CD4-positive, alpha-beta T cell treated with Interleukin-4 for 1 hour (primary cell): Measurements from ENCODE around the gene ADPRM.

Experiments
- DNase-seq, 2 donors: peaks; one replicate each; pipeline ENCODE4 v3.0.0-alpha.2; 2020 to 2022

ADPRM gene

DNA sequence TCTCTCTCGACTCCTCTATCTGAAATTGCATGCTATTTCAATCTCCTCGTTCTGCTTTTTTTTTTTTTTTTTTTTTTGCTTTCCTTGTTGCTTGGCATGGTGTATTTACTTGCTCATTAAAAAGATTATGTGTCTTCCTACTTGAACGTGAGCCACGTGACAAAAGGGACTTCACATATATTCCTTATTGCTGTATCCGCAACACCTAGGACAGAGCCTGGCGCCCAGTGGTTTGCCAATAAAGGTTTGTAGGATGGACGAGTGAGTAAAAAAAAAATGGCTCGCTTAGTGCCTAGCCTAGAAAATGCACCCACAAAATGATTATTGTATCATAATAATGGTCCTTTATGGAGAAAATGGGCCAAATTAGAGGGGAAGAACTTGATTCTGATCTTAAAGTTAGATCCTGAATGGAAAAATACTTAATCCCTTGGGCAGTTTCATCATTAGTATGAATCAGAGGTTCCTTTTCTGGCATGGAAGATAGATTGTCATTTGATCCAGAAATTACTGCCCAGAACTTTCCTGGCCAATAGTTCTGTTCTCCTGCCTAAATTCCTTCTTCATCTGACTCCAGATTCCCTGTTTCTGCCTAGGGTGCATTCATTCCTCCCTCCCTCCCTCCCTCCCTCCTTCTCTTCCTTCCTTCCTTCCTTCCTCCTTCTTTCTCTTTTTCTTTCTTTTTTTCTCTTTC, 46.1 kb downstream of the ADPRM start:
- no peak for DNase-seq

GRCh38 chr17:10744501-10745000, 47.2 kb downstream of the ADPRM start:
- peak; percentile 35 to 43 for DNase-seq

DNA sequence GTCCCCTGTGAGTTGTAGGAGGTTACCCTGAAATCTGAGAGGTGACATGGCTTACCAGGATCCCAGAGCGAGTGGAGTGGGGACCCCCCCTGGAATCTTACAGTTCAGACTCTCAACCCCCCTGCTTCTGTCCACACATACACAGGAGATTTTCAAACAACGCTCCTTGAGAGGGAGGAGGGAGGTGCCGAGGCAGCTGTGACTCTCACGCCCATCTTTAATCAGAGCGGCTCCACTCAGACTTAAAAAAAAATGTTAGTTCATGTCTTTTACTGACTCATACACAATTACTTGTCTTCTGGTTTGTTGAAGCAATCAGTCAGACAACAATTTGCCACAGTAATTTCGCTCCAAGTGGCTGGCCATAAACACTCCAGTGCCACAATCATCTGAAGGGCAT, 47.8 kb downstream of the ADPRM start:
- DNase-seq = no peak

- DNase-seq = no peak
Observed at GRCh38 chr17:10748531-10749181, 51.3 kb downstream of the ADPRM start.

DNA sequence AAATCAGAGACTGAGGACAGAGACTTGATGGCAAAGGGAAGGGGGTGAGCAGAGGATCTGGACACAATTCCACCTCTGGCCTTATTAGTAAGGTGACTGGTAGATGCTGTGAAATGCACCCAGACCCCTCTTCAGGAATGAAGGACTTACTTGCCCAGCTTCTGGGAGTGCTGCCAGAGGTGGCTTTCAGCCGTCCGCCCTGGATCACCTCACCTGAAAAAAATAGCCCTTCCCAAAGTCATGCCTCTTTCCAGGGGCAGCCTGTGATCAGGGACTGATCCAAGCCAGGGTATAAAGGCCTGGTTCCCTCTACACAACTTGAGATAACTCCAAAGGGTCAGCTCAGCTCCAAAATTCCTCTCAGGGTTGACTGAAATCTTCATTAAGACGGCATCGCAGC, 52.8 kb downstream of the ADPRM start:
- no peak for DNase-seq

DNA sequence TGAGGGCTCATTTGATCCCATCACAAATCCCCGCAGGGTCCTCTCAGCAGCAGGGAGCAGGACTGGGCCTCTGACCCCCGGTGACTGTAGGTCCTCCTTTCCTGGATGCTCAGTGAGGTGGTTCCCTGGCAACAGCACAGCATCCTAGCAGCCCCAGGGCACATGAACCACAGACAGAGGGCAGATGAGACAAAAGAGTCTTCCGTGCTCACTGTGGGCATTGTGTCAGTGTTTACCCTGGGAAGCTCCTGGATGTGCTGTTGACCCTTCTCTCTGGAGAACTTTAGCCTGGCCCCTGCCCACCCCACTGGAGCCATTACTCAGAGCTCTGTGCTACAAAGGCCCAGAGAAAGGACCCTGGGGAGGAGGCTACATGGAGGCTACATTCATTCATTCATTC, 54.2 kb downstream of the ADPRM start:
- DNase-seq = no peak

- no peak for DNase-seq
Observed at GRCh38 chr17:10752696-10753095, 55.3 kb downstream of the ADPRM start.

DNA sequence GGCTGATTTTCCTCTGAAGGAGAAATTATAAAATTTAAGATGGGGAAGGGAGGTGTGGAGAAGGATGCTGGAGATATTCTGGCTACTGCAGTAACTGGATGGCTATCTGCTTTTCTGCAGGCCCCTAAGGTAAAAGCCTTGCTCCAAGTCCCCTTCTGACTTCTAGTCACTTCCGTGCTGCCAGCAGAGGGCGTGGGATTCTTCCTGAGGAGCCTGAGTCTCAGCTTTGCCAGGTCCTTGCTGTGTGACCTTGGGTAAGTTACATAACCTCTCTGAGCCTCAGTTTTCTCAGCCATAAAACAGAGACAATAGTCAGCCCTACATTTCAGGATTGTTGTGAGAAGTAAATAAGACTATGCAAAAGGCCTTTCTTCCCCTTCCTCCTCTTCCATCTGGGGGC, 56.7 kb downstream of the ADPRM start:
- peak in 1 of 2 donors; percentile 11 for DNase-seq

- DNase-seq = no peak
Observed at GRCh38 chr17:10754861-10755591, 57.6 kb downstream of the ADPRM start.

DNA sequence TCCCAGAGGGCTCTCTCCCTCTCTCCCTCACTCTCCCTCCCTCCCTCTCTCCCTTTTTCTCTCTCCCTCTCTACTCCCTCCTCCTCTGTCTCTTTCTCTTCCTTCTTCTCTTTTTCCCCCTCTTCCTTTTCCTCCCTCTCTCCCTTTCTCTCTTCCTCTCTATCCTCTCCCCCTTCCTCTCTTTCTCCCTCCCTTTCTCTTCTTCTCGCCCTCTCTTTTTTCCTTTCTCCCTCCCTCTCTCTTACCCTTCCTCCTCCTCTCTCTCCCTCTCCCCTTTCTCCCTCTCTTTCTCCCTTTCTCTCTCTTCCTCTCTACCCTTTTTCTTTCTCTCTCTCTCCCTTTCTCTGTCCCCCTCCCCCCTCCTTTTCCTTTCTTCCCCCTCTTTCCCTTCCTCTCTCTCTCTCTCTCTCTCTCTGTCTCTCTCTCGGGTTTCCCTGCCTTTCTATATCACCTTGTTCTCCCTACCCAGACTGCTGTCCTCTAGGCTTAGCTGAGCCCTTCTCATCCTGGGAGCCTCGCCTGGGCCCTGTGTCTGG, 58.3 kb downstream of the ADPRM start:
- DNase-seq = no peak

DNA sequence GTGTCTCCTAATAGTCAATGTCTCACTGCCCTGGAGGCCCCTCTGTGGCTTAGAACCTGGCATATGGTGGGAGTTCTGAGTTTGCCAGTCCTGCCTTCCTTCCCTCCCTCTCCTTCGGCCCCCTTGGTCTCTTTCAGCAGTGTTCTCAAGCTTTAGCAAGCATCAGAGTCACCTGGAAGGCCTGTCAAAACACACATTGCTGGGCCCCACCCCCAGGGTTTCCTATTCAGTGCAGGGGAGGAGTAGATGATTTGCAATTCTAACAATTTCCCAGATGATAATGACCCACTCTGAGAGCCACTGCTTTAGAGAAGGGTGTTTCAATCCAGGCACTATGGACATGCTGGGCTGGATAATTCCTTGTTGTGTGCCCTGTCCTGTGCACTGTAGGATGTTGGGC, 58.8 kb downstream of the ADPRM start:
- no peak for DNase-seq

DNA sequence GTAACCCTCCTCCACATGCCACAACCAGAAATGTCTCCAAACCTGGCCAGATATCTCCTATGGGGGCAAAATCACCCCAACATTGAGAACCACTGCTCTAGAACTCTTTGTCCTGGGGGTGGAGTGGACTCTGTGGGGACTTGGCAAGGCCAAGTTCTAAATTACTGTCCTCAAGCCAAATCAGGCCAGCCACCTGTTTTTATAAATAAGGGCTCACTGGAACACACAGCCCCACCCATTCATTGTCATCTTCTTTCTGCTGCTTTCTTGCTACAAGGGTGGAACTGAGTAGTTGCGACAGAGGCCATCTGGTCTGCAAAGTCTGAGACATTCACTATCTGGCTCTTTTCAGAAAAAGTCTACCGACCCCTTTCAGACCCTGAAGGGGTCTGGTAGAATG, 59.2 kb downstream of the ADPRM start:
- no peak for DNase-seq

GRCh38 chr17:10757067-10757466, 59.7 kb downstream of the ADPRM start:
- DNase-seq = no peak

DNA sequence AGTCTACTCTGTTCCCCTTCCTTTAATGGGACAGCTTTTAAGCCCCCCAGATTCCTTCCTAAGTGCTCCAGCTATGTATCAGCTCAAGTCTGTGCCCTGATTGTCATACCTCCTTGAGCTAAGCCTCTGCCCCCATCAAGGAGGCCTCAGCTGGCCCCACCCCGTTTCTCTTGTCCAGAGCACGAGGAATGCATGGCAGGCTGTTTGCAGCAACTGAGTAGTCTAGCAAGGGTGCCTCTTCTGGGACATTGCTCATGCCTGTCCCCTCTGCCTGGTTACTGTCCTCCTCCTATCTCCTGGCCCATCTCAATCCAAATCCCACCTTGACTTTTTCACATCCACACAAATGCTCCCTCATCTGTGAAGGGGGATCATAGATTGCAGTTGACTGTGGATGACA, 60.3 kb downstream of the ADPRM start:
- DNase-seq = no peak

DNA sequence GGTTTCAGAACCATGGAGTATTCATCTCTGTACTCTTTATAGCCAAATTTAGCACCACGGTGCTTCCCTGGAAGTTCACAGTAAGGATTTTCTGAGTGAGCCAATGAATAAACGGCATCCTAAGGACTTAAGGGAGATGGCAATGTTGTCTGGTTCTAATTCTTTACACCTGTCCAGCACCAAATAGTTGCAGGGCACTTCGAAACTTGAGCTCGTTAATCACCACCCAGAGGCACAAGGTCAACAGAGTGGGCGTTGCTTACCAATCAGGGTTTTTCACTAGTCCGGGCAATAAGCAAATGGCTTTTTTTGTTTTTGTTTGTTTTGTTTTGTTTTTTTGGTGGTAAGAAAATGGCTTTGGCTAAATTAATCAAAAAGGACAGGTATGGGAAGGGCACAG, 60.7 kb downstream of the ADPRM start:
- no peak for DNase-seq
